GM18508 (cell line): ENCODE data around the gene AIPL1.

Experiments
- ATAC-seq: cut with Tn5 transposase; IDR thresholded peaks from one replicate; pipeline ENCODE4 v1.9.1; 2021; ENCODE audit warnings: moderate number of reproducible peaks; ENCODE audit not compliant: insufficient read depth, unreplicated experiment

Gene AIPL1

GRCh38 chr17:6468051-6468790 is 33.3 kb upstream of the AIPL1 start:
- no peak for ATAC-seq

- ATAC-seq = no peak
Measured at GRCh38 chr17:6467567-6467966, 32.6 kb upstream of the AIPL1 start.

- ATAC-seq = no peak
Measured at GRCh38 chr17:6465206-6466003, 30.5 kb upstream of the AIPL1 start.

- no peak for ATAC-seq
Measured at GRCh38 chr17:6464446-6465041, 29.6 kb upstream of the AIPL1 start.

GRCh38 chr17:6463616-6464445 is 28.9 kb upstream of the AIPL1 start:
- ATAC-seq = no peak

- ATAC-seq = no peak
Measured at GRCh38 chr17:6462692-6463091, 27.8 kb upstream of the AIPL1 start.

- ATAC-seq = no peak
Measured at GRCh38 chr17:6461792-6462524, 27.0 kb upstream of the AIPL1 start.

- no peak for ATAC-seq
Measured at GRCh38 chr17:6461246-6461645, 26.3 kb upstream of the AIPL1 start.

- ATAC-seq = no peak
Measured at GRCh38 chr17:6460531-6461161, 25.7 kb upstream of the AIPL1 start.

GRCh38 chr17:6458460-6458950 is 23.6 kb upstream of the AIPL1 start:
- ATAC-seq = no peak

- ATAC-seq = no peak
Measured at GRCh38 chr17:6457688-6458459, 23.0 kb upstream of the AIPL1 start.

- ATAC-seq = no peak
Measured at GRCh38 chr17:6456914-6457687, 22.2 kb upstream of the AIPL1 start.

GRCh38 chr17:6456321-6456720 is 21.4 kb upstream of the AIPL1 start:
- no peak for ATAC-seq

GRCh38 chr17:6455321-6455705 is 20.4 kb upstream of the AIPL1 start:
- no peak for ATAC-seq

GRCh38 chr17:6454495-6455320 is 19.8 kb upstream of the AIPL1 start:
- ATAC-seq = no peak

- no peak for ATAC-seq
Measured at GRCh38 chr17:6453279-6454024, 18.5 kb upstream of the AIPL1 start.
